ENCODE data around the gene GRK5. TPM values are rescaled to one million over a fixed set of nuclear protein-coding genes. Genes with fewer than 3 reads are reported as not detected.

GRK5 gene
- total RNA-seq, 2 donors from 2014 or later = 24.8 to 28.1 TPM

DNA sequence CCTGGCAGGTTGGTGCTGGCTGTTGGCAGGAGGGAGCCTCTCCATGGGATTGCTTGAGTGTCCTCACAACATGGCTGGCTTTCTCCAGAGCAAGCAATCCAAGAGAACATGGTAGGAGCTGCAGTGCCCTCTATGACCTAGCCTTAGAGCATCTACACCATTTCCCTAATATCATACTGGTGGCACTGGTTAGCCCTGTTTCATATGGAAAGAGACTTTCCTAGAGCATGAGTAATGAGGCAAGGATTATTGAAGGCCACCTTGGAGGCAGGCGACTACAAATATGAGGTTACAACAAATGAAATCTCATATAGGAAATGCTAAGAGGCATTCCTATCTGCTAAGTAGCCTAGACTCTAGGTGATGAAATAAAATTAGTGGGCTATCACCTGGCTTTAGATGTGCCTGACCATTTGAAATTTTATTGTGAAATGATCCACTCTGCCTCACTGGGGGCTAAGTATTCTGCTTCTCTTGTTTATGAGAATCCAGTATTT lies 181.5 kb downstream of the GRK5 start:
- H3K9me3 Mint-ChIP-seq = peaks cover 0 to 3% of the 10 kb centered on the region in 2 donors
- H3K36me3 Mint-ChIP-seq (ENCODE audit: insufficient read depth in 2 of 2) = peaks cover 0 to 5% of the 10 kb centered on the region in 2 donors
- no peak overlapping the region for H3K27ac Mint-ChIP-seq
- no peaks in the 10 kb centered on the region for H3K27me3 Mint-ChIP-seq (ENCODE audit: low read depth)
- no peak overlapping the region for H3K4me3 Mint-ChIP-seq
- peaks cover 4% of the 10 kb centered on the region for H3K4me1 Mint-ChIP-seq (ENCODE audit: low read depth)
- ATAC-seq (replicated peaks in 1 of 2) (no peak), DNase-seq (no peak)

DNA sequence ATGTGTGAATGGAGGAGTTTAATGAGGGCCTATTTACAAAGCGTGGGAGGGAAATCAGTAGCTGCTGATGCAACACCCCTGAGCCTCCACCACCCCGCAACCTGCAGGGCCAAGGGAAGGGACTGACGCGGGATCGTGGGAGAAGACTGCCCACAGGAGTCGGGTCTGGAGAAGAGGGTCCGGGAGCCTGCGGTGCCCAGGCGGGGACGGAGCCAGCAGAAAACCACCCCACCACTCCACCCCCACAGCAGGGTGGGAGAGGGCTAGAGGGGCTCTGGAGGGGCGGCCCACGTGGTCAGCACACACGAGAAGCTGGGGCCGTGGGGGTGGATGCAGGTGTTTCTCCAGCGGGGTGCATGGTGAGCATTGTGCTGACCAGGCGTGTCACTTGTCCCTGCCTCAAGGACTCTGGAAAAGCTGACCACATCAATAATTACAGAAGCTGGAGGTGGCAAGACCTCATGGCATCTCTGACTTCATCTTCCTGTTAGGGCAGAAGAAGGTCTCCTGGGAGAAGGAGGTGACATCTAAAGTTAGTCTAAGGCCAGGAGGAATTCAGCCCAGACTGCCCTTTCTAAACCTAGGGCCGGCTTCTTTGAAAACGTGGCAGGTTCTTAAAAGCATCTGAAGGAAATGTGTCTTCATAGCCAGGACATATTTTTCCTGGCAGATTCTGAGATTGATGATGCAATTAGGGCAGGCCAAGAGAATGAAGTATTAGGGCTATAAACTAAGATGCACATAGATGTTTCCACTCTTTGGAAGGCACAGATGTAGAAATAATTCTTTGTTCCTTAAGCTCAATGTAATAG lies 184.3 kb downstream of the GRK5 start:
- Mint-ChIP-seq H3K27me3 (ENCODE audit: low read depth) (no peaks in the 10 kb centered on the region), H3K9me3 (peaks cover 0 to 4% of the 10 kb centered on the region in 2 donors), H3K4me1 (ENCODE audit: low read depth) (peaks cover 14% of the 10 kb centered on the region), H3K4me3 (no peak overlapping the region), H3K36me3 (ENCODE audit: insufficient read depth in 2 of 2) (no peaks in the 10 kb centered on the region), H3K27ac (no peak overlapping the region)
- DNase-seq (no peak), ATAC-seq (replicated peaks in 1 of 2) (no peak)

DNA sequence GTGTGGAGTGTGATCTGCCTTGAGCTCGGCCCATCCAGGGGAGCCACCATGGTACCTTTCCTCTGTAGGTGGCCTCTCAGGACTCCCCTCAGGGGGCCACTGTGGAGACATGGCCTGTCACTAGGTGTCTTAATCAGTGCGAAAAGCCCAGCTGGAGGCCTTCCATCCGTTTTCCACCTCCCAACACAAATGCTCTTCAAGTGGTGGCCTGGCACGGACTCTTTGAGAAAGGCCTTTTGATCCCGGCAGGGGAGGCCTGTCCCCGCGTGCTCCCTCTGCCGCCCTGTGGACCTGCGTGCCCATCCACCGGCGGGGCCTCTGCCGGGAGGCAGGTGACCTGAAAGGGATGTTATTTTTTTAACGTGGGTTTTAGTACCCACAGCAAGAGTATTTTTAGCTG lies 185.6 kb downstream of the GRK5 start:
- H3K27me3 Mint-ChIP-seq (ENCODE audit: low read depth) = no peaks in the 10 kb centered on the region
- H3K9me3 Mint-ChIP-seq = peaks cover 0 to 4% of the 10 kb centered on the region in 2 donors
- no peak overlapping the region for H3K27ac Mint-ChIP-seq
- no peak for DNase-seq
- H3K4me1 Mint-ChIP-seq (ENCODE audit: low read depth) = peaks cover 14% of the 10 kb centered on the region
- H3K4me3 Mint-ChIP-seq = no peak overlapping the region
- H3K36me3 Mint-ChIP-seq (ENCODE audit: insufficient read depth in 2 of 2) = peaks cover 0 to 2% of the 10 kb centered on the region in 2 donors
- no peak for ATAC-seq (replicated peaks in 1 of 2)

DNA sequence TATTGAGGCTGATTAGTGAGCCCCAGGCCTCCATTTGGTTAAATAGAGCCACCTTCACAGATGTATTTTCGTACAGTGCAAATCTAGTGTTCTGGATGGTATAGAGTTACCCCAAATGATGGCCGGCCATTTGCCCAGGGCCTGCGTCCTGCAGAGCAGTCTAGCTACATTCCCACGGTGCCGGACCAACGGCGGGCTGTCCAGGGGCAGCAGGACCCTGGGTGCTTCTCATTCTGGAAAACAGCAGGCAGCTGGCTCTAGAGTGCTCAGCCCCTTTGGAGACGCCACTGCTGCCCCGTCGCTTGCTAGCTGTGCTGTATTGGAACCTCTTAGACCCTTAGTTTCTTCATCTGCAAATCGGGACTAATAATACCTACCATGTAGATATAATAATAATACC lies 186.1 kb downstream of the GRK5 start:
- Mint-ChIP-seq H3K9me3 (peaks cover 0 to 4% of the 10 kb centered on the region in 2 donors), H3K36me3 (ENCODE audit: insufficient read depth in 2 of 2) (peaks cover 0 to 2% of the 10 kb centered on the region in 2 donors), H3K4me3 (no peak overlapping the region), H3K27me3 (ENCODE audit: low read depth) (no peaks in the 10 kb centered on the region), H3K4me1 (ENCODE audit: low read depth) (peaks cover 14% of the 10 kb centered on the region), H3K27ac (no peak overlapping the region)
- DNase-seq (no peak), ATAC-seq (replicated peaks in 1 of 2) (peak; percentile 25)

DNA sequence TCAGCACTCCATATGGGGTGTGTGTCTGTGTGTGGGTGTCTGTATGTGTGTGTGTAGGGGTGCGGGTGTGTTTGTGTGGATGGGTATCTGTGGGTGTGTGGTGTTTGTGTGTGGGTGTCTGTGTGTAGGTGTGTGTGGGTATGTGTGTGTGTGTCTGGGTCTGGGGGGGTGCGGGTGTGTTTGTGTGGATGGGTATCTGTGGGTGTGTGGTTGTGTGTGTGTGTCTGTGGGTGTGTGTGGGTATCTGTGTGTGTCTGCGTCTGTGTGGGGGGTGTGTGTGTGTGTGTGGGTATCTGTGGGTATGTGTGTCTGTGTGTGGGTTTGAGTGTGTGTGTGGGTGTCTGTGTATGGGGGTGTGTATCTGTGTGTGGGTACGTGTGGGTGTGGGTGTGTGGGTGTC lies 186.5 kb downstream of the GRK5 start:
- ATAC-seq (replicated peaks in 1 of 2) = peak in 1 of 2 donors; percentile 26
- no peak for DNase-seq
- no peak overlapping the region for H3K4me3 Mint-ChIP-seq
- H3K36me3 Mint-ChIP-seq (ENCODE audit: insufficient read depth in 2 of 2) = peaks cover 0 to 2% of the 10 kb centered on the region in 2 donors
- H3K27me3 Mint-ChIP-seq (ENCODE audit: low read depth) = no peaks in the 10 kb centered on the region
- peaks cover 14% of the 10 kb centered on the region for H3K4me1 Mint-ChIP-seq (ENCODE audit: low read depth)
- no peak overlapping the region for H3K27ac Mint-ChIP-seq
- H3K9me3 Mint-ChIP-seq = peaks cover 0 to 4% of the 10 kb centered on the region in 2 donors

DNA sequence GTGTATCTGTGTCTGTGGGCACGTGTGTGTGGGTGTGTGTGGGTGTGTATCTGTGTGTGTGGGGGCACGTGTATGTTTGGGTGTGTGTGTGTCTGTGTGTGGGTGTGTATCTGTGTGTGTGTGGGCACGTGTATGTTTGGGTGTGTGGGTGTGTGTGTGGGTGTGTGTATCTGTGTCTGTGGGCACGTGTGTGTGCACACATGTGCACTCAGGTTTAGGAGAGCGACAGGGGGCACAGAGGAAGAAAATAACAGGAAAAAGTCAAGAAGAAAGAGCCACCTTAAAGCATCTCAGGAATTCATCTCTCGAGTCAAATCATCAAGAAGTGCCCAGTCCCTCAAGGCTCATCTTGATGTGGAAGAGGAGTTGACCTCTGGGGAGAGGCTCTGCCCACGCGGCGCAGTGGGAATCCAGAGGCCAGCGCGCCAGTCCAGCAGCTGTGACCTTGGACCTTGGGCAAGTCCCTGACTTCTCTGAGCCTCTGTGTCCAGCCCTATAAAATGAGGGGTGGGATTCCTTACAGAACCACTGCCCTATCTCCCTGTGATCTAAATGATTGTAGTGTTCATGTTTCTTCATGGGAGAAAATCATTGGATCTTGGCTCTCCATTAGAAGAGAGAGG lies 187.4 kb downstream of the GRK5 start:
- H3K4me1 Mint-ChIP-seq (ENCODE audit: low read depth) = peaks cover 14% of the 10 kb centered on the region
- no peak overlapping the region for H3K27ac Mint-ChIP-seq
- ATAC-seq (replicated peaks in 1 of 2) (no peak), DNase-seq (no peak)
- H3K36me3 Mint-ChIP-seq (ENCODE audit: insufficient read depth in 2 of 2) = peaks cover 0 to 2% of the 10 kb centered on the region in 2 donors
- H3K9me3 Mint-ChIP-seq = peaks cover 0 to 4% of the 10 kb centered on the region in 2 donors
- H3K27me3 Mint-ChIP-seq (ENCODE audit: low read depth) = no peaks in the 10 kb centered on the region
- H3K4me3 Mint-ChIP-seq = no peak overlapping the region

DNA sequence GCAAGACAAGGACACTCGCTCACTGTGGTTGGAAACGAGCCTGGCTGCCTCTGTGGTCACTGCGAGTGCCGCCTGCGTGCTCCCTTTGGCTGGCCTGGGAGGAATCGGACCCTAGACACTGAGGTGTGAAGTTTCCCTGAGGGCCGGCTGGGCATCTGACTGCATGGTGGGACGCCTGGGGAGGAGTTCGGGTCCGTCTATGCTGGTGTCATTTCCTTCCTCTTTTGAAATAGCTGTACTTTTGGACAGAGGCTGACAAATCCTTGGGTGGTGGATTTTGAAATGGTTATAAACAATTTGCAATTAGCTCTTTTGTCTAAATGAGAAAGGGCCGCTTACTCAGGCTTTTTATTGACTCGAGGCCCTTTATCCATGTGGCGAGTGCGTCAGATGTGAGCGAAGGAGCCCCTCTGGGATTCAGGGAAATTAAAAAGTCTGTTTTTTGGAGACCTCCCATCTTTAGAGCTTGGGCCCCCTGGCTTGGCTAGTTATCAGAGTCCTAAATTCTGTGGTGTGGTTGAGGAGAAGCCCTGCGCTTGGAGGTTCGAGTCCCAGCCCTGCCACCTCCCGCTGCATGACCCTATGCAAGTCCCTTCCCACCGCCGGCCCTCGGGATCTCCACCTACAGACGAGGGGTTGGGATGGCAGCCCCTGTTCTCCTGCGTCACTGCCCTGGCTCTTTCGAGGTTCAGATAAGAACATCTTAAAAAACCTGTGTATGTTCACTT lies 188.1 kb downstream of the GRK5 start:
- Mint-ChIP-seq H3K27me3 (ENCODE audit: low read depth) (no peaks in the 10 kb centered on the region), H3K9me3 (peaks cover 0 to 4% of the 10 kb centered on the region in 2 donors), H3K4me1 (ENCODE audit: low read depth) (peaks cover 14% of the 10 kb centered on the region), H3K4me3 (no peak overlapping the region), H3K27ac (no peak overlapping the region), H3K36me3 (ENCODE audit: insufficient read depth in 2 of 2) (peaks cover 0 to 5% of the 10 kb centered on the region in 2 donors)
- DNase-seq = no peak
- no peak for ATAC-seq (replicated peaks in 1 of 2)

DNA sequence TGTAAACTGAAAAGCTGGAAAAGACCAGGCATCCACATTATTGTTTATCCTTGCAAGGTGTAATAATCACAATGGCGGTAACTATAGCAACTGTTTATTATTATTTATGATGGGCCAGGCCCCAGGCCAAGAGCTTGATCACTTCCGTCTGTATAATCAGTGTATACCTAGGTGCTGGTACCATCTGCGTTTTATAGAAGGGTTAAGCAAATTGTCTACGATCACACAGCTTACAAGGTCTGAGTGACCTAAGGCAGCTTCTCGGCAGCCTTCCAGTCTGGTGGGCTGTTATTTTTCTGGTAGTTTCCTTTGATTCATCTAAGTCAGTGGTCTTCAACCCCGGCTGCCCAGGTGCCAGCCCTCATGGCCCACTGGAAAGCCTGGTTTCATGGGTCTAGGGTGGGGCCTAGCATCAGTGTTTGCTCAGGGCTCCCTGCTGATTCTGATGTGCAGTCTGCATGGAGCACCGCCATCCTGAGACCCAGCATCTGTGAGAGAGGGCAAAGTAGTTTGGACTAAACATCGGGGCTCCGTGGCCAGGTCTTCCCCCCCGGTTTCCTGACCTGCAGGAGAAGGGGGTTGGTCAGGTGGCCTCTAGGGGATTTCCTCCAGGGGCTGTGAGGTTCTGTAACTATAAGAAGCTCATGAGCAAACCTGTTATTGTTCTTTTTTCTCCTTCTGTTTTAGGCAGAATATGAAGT lies 188.8 kb downstream of the GRK5 start:
- no peak overlapping the region for H3K27ac Mint-ChIP-seq
- H3K36me3 Mint-ChIP-seq (ENCODE audit: insufficient read depth in 2 of 2) = peaks cover 0 to 5% of the 10 kb centered on the region in 2 donors
- ATAC-seq (replicated peaks in 1 of 2) (peak in 1 of 2 donors; percentile 21), DNase-seq (no peak)
- peaks cover 0 to 4% of the 10 kb centered on the region in 2 donors for H3K9me3 Mint-ChIP-seq
- H3K27me3 Mint-ChIP-seq (ENCODE audit: low read depth) = no peaks in the 10 kb centered on the region
- H3K4me3 Mint-ChIP-seq = no peak overlapping the region
- H3K4me1 Mint-ChIP-seq (ENCODE audit: low read depth) = peaks cover 14% of the 10 kb centered on the region

DNA sequence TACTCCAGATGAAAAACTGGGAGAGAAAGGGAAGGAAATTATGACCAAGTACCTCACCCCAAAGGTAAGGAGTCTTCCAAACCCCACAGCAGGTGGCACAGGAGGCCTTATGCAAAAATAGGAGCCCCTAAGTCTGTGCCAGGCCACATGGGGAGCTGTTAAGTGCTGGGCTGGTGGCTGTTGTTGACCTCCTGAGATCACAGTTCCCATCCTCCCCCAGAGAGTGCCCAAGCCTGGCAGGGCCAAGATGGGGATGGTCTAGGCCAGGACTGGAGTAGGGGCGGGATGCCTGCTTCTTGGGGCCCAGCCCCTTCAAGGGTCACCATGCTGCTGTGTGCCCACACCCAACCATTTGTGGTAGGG lies 189.3 kb downstream of the GRK5 start:
- Mint-ChIP-seq H3K36me3 (ENCODE audit: insufficient read depth in 2 of 2) (peaks cover 0 to 5% of the 10 kb centered on the region in 2 donors), H3K27me3 (ENCODE audit: low read depth) (no peaks in the 10 kb centered on the region), H3K9me3 (peaks cover 0 to 4% of the 10 kb centered on the region in 2 donors), H3K4me1 (ENCODE audit: low read depth) (peaks cover 14% of the 10 kb centered on the region), H3K27ac (no peak overlapping the region), H3K4me3 (no peak overlapping the region)
- peak in 1 of 2 donors; percentile 22 for ATAC-seq (replicated peaks in 1 of 2)
- DNase-seq = no peak

DNA sequence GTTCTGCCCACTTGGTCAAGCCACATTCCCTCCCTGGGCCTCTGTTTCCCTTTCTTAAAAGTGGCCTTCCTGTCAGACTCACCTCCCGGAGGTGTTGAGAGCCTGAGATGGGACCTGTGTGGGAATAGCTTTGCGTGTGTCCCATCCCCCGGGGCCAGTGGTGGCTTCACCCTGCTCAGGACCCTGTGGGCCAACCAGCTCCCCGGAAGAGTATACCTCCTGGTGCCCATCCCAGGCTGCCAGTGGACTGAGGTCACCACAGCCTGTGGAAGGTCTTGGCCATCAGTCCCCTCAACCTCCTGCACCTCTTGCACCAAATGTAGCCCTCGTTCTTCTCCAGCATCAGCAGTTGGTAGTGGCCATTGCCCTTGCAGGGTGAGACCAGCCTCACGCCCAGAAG lies 190.0 kb downstream of the GRK5 start:
- ATAC-seq (replicated peaks in 1 of 2) (no peak), DNase-seq (no peak)
- Mint-ChIP-seq H3K36me3 (ENCODE audit: insufficient read depth in 2 of 2) (peaks cover 0 to 5% of the 10 kb centered on the region in 2 donors), H3K27me3 (ENCODE audit: low read depth) (no peaks in the 10 kb centered on the region), H3K4me1 (ENCODE audit: low read depth) (peaks cover 14% of the 10 kb centered on the region), H3K9me3 (peaks cover 0 to 4% of the 10 kb centered on the region in 2 donors), H3K4me3 (no peak overlapping the region), H3K27ac (no peak overlapping the region)

DNA sequence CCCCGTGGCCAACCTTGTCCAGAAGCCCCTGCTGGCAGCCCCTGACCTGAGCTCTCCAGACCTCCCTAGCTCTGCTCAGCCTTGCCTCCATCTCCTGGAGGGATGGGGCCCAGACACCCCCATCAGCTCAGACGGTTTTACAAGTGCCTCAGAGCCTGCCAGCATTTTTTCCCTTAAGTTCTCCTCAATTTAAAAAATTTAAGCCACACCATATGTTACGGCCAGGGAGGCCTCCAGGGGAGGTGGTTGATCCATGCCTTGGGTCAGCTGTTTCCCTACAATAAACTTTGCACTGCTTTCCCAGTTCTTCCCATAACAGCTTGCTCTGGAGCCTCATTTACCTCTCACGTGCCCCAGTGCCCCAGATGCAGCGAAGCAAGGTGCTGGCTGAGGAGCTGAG lies 191.6 kb downstream of the GRK5 start:
- H3K36me3 Mint-ChIP-seq (ENCODE audit: insufficient read depth in 2 of 2) = peaks cover 0 to 5% of the 10 kb centered on the region in 2 donors
- peaks cover 0 to under 1% of the 10 kb centered on the region in 2 donors for H3K9me3 Mint-ChIP-seq
- H3K27me3 Mint-ChIP-seq (ENCODE audit: low read depth) = no peaks in the 10 kb centered on the region
- H3K4me1 Mint-ChIP-seq (ENCODE audit: low read depth) = peaks cover 8% of the 10 kb centered on the region
- ATAC-seq (replicated peaks in 1 of 2) (no peak), DNase-seq (no peak)
- H3K27ac Mint-ChIP-seq = no peak overlapping the region
- no peak overlapping the region for H3K4me3 Mint-ChIP-seq

DNA sequence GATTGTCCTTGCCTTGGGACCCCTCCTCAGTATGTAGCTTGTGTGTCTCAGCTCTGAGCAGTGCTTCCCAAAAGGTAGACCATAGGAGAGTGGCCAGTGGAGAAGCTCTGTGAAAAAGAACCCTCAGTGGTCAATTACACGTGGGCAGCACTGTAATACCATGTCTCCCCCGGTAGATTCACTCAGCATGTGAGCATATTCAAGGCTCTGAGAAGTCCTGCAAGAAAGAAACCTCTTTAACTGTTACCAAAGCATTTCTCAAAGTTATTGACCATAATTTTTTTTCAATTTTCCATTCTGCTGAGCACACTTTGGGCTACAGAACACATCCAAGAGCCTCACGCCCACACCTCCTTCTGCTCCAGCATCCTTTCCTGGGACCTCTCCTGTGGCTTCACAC lies 192.1 kb downstream of the GRK5 start:
- DNase-seq (no peak), ATAC-seq (replicated peaks in 1 of 2) (no peak)
- Mint-ChIP-seq H3K27ac (no peak overlapping the region), H3K27me3 (ENCODE audit: low read depth) (no peaks in the 10 kb centered on the region), H3K9me3 (no peaks in the 10 kb centered on the region), H3K4me3 (no peak overlapping the region), H3K4me1 (ENCODE audit: low read depth) (peaks cover 6% of the 10 kb centered on the region), H3K36me3 (ENCODE audit: insufficient read depth in 2 of 2) (peaks cover 0 to 5% of the 10 kb centered on the region in 2 donors)

All from activated T-cell treated with anti-CD3 and anti-CD28 coated beads, Interleukin-2, amount 50 U/mL, for 72 hours (primary cell).